ENCODE results near the gene ERBB4. TPM values are rescaled to one million over a fixed set of nuclear protein-coding genes. Genes with fewer than 3 reads are reported as not detected.

Gene ERBB4
- total and polyA plus RNA-seq, 10 of the 15 experiments (the other 5 are each of a cell fraction or from before 2014, with no cell fraction given): under 0.01 to 0.23 (median 0.01) TPM; not detected in 4

DNA sequence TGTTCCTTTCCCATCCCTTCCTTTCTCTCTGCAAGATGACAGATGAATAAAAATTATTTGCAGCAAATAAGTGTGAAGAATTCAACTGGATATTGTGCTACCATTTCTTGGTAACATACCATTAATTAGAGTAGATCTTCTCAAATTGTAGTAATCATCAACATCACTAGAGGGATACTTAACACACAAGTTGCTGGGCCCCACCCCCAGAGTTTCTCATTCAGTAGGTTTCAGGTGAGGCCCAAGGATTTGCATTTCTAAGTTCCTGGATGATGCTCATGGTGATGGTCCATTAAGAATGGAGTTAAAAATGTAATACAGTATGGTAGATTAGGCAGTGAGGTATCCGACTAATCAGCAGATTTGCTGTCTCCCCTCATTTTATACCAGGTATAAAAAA lies 594.0 kb downstream of the ERBB4 start:
- POLR2A ChIA-PET: no interaction called here
- in situ Hi-C loops (cut with MboI): no loop called here
- SMC1A ChIA-PET (ENCODE audit: uncharacterized antibody, unreplicated experiment): no interaction called here

More for the DNA sequence above, 594.0 kb downstream of the ERBB4 start:
- DNase-seq (ENCODE audit: low read depth, low spot score): no peak
- 100% methylated on average over 1 of the region's 1 CpG for WGBS (ENCODE audit: insufficient coverage, insufficient replicate concordance, low lambda C conversion rate, missing lambda C conversion rate)
- CTCF ChIA-PET: interaction anchor here (0.7 to 1.0 kb wide), 2 partner anchors 60 to 570 kb away, joined by 3 read pairs; no protein-coding TSS in a partner anchor
- no peak overlapping the region for H2AFZ ChIP-seq (ENCODE audit: control insufficient read depth, low read depth, low read length)
- FAIRE-seq: no peak
- RAD21 ChIA-PET (ENCODE audit: unreplicated experiment): no interaction called here
- no peak overlapping the region for H3K4me3 ChIP-seq
- H4K20me1 ChIP-seq (ENCODE audit: control insufficient read depth, insufficient read depth): no peaks in the 10 kb centered on the region
- H3K27me3 ChIP-seq (replicated peaks in 1 of 2; ENCODE audit: control insufficient read depth in 2 of 2, insufficient read depth in 2 of 2, low read length in 1 of 2): no peaks in the 10 kb centered on the region
- H3K27ac ChIP-seq (ENCODE audit: control insufficient read depth, insufficient read depth): no peak overlapping the region
- H3K79me2 ChIP-seq (ENCODE audit: control insufficient read depth, insufficient read depth, low read length): no peaks in the 10 kb centered on the region
- peak; percentile 72 for ATAC-seq
- H3K9me3 ChIP-seq (replicated peaks; ENCODE audit: control insufficient read depth, insufficient read depth, low read length): no peaks in the 10 kb centered on the region; the same call in 2 of the 3 replicates
- no TSS peak for BruUV-seq (replicated peaks)
- TF ChIP-seq SMAD5 (IDR thresholded peaks at IDR 0.05; ENCODE audit: low read depth): no peak
- TF ChIP-seq HDAC2 (IDR thresholded peaks at IDR 0.05): no peak
- TF ChIP-seq, protein P1, sequence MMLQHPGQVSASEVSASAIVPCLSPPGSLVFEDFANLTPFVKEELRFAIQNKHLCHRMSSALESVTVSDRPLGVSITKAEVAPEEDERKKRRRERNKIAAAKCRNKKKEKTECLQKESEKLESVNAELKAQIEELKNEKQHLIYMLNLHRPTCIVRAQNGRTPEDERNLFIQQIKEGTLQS (IDR thresholded peaks at IDR 0.05; ENCODE audit: borderline replicate concordance, extremely low read depth, low read depth, low read length): no peak
- TF ChIP-seq, protein P2, sequence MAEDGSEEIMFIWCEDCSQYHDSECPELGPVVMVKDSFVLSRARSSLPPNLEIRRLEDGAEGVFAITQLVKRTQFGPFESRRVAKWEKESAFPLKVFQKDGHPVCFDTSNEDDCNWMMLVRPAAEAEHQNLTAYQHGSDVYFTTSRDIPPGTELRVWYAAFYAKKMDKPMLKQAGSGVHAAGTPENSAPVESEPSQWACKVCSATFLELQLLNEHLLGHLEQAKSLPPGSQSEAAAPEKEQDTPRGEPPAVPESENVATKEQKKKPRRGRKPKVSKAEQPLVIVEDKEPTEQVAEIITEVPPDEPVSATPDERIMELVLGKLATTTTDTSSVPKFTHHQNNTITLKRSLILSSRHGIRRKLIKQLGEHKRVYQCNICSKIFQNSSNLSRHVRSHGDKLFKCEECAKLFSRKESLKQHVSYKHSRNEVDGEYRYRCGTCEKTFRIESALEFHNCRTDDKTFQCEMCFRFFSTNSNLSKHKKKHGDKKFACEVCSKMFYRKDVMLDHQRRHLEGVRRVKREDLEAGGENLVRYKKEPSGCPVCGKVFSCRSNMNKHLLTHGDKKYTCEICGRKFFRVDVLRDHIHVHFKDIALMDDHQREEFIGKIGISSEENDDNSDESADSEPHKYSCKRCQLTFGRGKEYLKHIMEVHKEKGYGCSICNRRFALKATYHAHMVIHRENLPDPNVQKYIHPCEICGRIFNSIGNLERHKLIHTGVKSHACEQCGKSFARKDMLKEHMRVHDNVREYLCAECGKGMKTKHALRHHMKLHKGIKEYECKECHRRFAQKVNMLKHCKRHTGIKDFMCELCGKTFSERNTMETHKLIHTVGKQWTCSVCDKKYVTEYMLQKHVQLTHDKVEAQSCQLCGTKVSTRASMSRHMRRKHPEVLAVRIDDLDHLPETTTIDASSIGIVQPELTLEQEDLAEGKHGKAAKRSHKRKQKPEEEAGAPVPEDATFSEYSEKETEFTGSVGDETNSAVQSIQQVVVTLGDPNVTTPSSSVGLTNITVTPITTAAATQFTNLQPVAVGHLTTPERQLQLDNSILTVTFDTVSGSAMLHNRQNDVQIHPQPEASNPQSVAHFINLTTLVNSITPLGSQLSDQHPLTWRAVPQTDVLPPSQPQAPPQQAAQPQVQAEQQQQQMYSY (CRISPR knock-in tag; IDR thresholded peaks at IDR 0.05): no peak
- TF ChIP-seq, protein P3, sequence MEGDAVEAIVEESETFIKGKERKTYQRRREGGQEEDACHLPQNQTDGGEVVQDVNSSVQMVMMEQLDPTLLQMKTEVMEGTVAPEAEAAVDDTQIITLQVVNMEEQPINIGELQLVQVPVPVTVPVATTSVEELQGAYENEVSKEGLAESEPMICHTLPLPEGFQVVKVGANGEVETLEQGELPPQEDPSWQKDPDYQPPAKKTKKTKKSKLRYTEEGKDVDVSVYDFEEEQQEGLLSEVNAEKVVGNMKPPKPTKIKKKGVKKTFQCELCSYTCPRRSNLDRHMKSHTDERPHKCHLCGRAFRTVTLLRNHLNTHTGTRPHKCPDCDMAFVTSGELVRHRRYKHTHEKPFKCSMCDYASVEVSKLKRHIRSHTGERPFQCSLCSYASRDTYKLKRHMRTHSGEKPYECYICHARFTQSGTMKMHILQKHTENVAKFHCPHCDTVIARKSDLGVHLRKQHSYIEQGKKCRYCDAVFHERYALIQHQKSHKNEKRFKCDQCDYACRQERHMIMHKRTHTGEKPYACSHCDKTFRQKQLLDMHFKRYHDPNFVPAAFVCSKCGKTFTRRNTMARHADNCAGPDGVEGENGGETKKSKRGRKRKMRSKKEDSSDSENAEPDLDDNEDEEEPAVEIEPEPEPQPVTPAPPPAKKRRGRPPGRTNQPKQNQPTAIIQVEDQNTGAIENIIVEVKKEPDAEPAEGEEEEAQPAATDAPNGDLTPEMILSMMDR (IDR thresholded peaks at IDR 0.05 in 2 of 3, conservative IDR thresholded peaks at IDR 0.05 in 1 of 3; ENCODE audit: control insufficient read depth in 2 of 3, extremely low read depth in 1 of 3, insufficient read depth in 1 of 3, low read depth in 3 of 3, low read length in 3 of 3): 0 out of 6 replicates have a peak, but pooled peaks of 1 of the 3 experiments have one; percentile 1
- TF ChIP-seq SUZ12 (IDR thresholded peaks at IDR 0.05; ENCODE audit: unreplicated experiment): no peak
- TF ChIP-seq DPF2 (IDR thresholded peaks at IDR 0.05): no peak
- TF ChIP-seq WRNIP1 (IDR thresholded peaks at IDR 0.05; ENCODE audit: borderline replicate concordance, low read depth, low read length): no peak
- no peak for TF ChIP-seq BACH1 (IDR thresholded peaks at IDR 0.05; ENCODE audit: borderline replicate concordance)
- no peak for TF ChIP-seq SPI1 (IDR thresholded peaks at IDR 0.05; ENCODE audit: borderline replicate concordance, insufficient read depth, low read depth, low read length)
- peak; percentile 64 for TF ChIP-seq RAD21 (IDR thresholded peaks at IDR 0.05; ENCODE audit: insufficient read depth, low read depth, low read length)
- TF ChIP-seq ESRRA (IDR thresholded peaks at IDR 0.05; ENCODE audit: low read length): no peak
- TF ChIP-seq SIX5 (IDR thresholded peaks at IDR 0.05; ENCODE audit: low read depth, low read length, severe bottlenecking): no peak
- TF ChIP-seq SMARCA5 (IDR thresholded peaks at IDR 0.05): no peak
- no peak for TF ChIP-seq CEBPB (IDR thresholded peaks at IDR 0.05; ENCODE audit: borderline replicate concordance in 1 of 2, low read depth in 2 of 2, low read length in 2 of 2)
- TF ChIP-seq CBX3 (IDR thresholded peaks at IDR 0.05; ENCODE audit: borderline replicate concordance, low read depth): no peak
- peak overlapping the region; percentile 3; the same call in 1 of the 2 replicates for H3K4me2 ChIP-seq (ENCODE audit: control insufficient read depth, insufficient read depth)
- H3K4me1 ChIP-seq (ENCODE audit: control insufficient read depth, insufficient read depth, low read length): peaks cover 4% of the 10 kb centered on the region; the same call in 1 of the 2 replicates
- intact Hi-C loops (cut with micrococcal nuclease; ENCODE audit: unreplicated experiment): no loop called here
- no peak overlapping the region for H3K9ac ChIP-seq (ENCODE audit: control insufficient read depth, insufficient read depth, low read length)
- no peaks in the 10 kb centered on the region for H3K36me3 ChIP-seq (ENCODE audit: control insufficient read depth in 2 of 2, insufficient read depth in 2 of 2, low read length in 1 of 2)
